ENCODE results near the gene IL25. TPM values are rescaled to one million over a fixed set of nuclear protein-coding genes. Genes with fewer than 3 reads are reported as not detected.

The IL25 gene
- total RNA-seq, 1 donor from 2014 or later = not detected

- Mint-ChIP-seq H3K27ac (ENCODE audit: unreplicated experiment) (no peak overlapping the region), H3K4me1 (ENCODE audit: unreplicated experiment) (no peaks in the 10 kb centered on the region), H3K36me3 (ENCODE audit: low read depth, unreplicated experiment) (peaks cover 4% of the 10 kb centered on the region), H3K9me3 (ENCODE audit: unreplicated experiment) (no peaks in the 10 kb centered on the region), H3K27me3 (ENCODE audit: unreplicated experiment) (peaks cover 5% of the 10 kb centered on the region), H3K4me3 (ENCODE audit: unreplicated experiment) (no peak overlapping the region)
- no peak for DNase-seq (ENCODE audit: low spot score)
- TF ChIP-seq, protein P1, sequence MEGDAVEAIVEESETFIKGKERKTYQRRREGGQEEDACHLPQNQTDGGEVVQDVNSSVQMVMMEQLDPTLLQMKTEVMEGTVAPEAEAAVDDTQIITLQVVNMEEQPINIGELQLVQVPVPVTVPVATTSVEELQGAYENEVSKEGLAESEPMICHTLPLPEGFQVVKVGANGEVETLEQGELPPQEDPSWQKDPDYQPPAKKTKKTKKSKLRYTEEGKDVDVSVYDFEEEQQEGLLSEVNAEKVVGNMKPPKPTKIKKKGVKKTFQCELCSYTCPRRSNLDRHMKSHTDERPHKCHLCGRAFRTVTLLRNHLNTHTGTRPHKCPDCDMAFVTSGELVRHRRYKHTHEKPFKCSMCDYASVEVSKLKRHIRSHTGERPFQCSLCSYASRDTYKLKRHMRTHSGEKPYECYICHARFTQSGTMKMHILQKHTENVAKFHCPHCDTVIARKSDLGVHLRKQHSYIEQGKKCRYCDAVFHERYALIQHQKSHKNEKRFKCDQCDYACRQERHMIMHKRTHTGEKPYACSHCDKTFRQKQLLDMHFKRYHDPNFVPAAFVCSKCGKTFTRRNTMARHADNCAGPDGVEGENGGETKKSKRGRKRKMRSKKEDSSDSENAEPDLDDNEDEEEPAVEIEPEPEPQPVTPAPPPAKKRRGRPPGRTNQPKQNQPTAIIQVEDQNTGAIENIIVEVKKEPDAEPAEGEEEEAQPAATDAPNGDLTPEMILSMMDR (IDR thresholded peaks at IDR 0.05; ENCODE audit: unreplicated experiment) = no peak
Measured at GRCh38 chr14:23344481-23344880, 28.1 kb upstream of the IL25 start.

DNA sequence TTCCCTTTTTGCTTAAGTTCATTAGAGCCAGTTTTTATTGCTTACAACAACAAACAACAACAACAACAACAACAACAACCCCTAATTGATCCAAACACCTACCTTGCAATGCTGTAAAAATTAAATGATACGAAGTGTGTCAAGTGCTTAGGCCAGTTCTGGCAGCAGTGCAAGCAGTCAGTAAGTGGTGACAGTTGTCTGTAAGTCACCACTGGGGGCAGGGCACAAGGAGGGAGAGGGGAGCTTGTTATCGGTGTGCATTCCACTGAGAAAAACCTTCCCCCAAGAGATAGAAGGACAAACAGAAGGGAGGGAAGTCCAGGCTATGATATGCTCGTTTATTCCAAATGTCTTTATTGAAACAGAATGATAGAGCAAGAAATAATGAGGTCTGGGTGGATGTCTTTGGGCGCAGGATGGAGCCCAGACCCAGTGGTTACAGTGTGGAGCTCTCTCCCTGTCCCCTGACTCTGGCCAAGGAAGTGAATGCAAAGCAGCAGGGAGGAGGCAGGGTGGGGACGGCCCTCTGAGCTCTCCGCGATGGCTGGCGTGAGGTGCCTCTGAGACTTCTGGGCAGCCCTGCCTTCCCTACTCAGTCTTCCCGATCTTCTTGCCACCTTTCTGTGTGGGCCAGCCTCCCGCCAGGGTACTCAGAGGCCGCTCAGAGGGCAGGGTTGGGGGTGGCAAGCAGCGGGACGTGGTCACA, 26.5 kb upstream of the IL25 start:
- Mint-ChIP-seq H3K9me3 (ENCODE audit: unreplicated experiment) (no peaks in the 10 kb centered on the region), H3K27me3 (ENCODE audit: unreplicated experiment) (peaks cover 12% of the 10 kb centered on the region), H3K4me1 (ENCODE audit: unreplicated experiment) (peaks cover 5% of the 10 kb centered on the region), H3K27ac (ENCODE audit: unreplicated experiment) (no peak overlapping the region), H3K36me3 (ENCODE audit: low read depth, unreplicated experiment) (peaks cover 17% of the 10 kb centered on the region), H3K4me3 (ENCODE audit: unreplicated experiment) (no peak overlapping the region)
- TF ChIP-seq, protein P1 (IDR thresholded peaks at IDR 0.05; ENCODE audit: unreplicated experiment) = no peak
- DNase-seq (ENCODE audit: low spot score) = no peak

DNA sequence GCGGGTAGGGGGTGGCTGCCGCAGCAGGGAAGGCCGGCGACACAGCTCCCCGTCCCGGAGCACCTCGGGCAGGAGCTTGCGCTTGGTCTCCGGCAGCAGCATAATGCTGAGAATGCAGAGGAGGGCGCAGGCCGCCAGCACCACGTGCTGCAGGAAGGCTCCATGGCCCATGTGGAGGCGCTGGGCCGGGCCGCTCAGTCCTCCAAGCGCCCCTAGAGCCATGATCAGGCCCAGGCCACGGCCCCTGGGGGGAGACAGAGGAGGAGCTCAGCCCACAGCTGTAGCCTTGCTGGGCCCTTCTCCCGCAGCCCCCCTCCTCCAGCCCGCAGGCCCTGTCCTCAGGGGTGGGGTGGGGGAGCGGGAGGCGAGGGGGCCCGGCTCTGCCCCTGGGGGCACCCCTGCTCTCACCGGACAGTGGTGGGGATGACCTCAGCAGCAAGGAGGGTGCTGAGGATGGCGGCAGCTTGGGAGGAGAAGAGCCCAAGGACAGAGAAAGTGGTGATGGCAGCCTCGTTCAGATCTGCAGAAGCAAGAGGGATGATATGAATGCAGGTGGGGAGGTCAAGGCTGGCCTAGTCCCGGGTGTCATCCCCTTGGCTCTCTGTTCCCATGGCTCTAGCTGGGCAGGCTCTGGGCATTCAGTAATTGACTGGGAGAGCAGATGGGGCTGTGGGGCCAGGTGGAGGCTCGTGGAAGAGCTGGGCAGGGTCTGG, 25.8 kb upstream of the IL25 start:
- peaks cover 7% of the 10 kb centered on the region for H3K4me1 Mint-ChIP-seq (ENCODE audit: unreplicated experiment)
- TF ChIP-seq, protein P1 (IDR thresholded peaks at IDR 0.05; ENCODE audit: unreplicated experiment) = no peak
- peaks cover 15% of the 10 kb centered on the region for H3K27me3 Mint-ChIP-seq (ENCODE audit: unreplicated experiment)
- no peak overlapping the region for H3K4me3 Mint-ChIP-seq (ENCODE audit: unreplicated experiment)
- no peak overlapping the region for H3K27ac Mint-ChIP-seq (ENCODE audit: unreplicated experiment)
- DNase-seq (ENCODE audit: low spot score) = no peak
- H3K36me3 Mint-ChIP-seq (ENCODE audit: low read depth, unreplicated experiment) = peaks cover 21% of the 10 kb centered on the region
- no peaks in the 10 kb centered on the region for H3K9me3 Mint-ChIP-seq (ENCODE audit: unreplicated experiment)

DNA sequence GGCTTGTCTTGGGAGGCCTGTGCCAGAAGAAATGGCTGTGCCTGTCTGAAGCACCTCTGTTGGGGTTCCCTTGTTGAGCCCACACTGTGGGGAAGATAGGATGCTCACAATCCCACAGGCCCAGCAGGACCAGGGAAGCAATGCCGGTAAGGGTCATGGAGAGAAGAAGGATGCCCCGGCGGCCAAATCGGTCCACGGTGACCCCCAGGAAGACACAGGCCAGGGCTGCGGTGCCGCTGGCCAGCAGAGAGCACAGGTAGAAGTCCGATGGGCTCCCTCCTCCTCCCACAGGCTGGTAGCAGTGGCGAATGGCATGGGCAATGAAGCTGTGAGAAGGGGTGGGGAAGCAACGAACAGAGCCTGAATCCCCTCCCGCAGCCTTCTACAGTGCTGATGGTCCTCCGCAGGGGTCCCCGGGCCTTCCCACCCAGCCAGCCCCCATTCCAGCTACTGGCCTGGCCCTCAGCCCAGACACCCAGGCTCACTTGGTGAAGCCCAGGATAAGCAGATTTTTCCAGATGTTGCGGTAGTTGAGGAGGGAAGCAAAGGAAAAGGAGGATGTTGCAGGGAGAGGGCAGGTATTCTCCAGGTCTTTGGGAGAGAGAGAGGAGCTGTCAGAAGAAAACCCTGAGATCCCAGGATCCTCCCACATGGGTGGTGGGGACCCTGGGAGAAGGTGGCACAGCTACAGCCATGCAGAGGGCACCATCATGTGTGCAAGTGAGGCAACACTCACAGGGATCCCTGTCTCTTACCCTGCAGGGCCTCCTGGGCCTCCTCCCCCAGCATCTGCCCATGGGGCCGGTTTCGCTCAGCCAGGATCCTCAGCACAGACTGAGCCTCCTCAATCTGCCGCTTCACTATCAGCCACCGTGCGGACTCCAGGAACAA, 25.0 kb upstream of the IL25 start:
- H3K27ac Mint-ChIP-seq (ENCODE audit: unreplicated experiment) = no peak overlapping the region
- TF ChIP-seq, protein P1 (IDR thresholded peaks at IDR 0.05; ENCODE audit: unreplicated experiment) = no peak
- peaks cover 15% of the 10 kb centered on the region for H3K27me3 Mint-ChIP-seq (ENCODE audit: unreplicated experiment)
- no peaks in the 10 kb centered on the region for H3K9me3 Mint-ChIP-seq (ENCODE audit: unreplicated experiment)
- H3K36me3 Mint-ChIP-seq (ENCODE audit: low read depth, unreplicated experiment) = peaks cover 21% of the 10 kb centered on the region
- no peak for DNase-seq (ENCODE audit: low spot score)
- H3K4me3 Mint-ChIP-seq (ENCODE audit: unreplicated experiment) = no peak overlapping the region
- peaks cover 7% of the 10 kb centered on the region for H3K4me1 Mint-ChIP-seq (ENCODE audit: unreplicated experiment)
